HEK293T (cell line): ENCODE results near the gene VPS45.

Source experiments
- ARNT ChIP-seq: fragments of 450-650 bp; IDR thresholded peaks from 2 replicates; pipeline ENCODE4 v1.6.1; 2017; ENCODE audit warnings: mild to moderate bottlenecking
- BHLHE40 ChIP-seq: fragments of 450-650 bp; IDR thresholded peaks from 2 replicates; pipeline ENCODE4 v1.6.1; 2016; ENCODE audit warnings: mild to moderate bottlenecking, moderate library complexity, borderline replicate concordance
- FOXA1 ChIP-seq: fragments of 450-650 bp; IDR thresholded peaks from 2 replicates; pipeline ENCODE4 v1.6.1; 2016; ENCODE audit warnings: mild to moderate bottlenecking
- FOXM1 ChIP-seq: fragments of 450-650 bp; IDR thresholded peaks from 2 replicates; pipeline ENCODE4 v1.6.1; 2017; ENCODE audit warnings: mild to moderate bottlenecking, borderline replicate concordance
- L3MBTL2 ChIP-seq: fragments of 450-650 bp; conservative IDR thresholded peaks from 2 replicates; pipeline ENCODE4 v1.6.1; 2016; ENCODE audit warnings: mild to moderate bottlenecking
- TF ChIP-seq, protein P1 (sequence below): fragments of 450-650 bp; IDR thresholded peaks from 2 replicates; pipeline ENCODE4 v1.6.1; 2016

- TF ChIP-seq FOXM1 (no peak), L3MBTL2 (no peak), BHLHE40 (no peak), FOXA1 (no peak), ARNT (no peak)
- TF ChIP-seq, protein P1, sequence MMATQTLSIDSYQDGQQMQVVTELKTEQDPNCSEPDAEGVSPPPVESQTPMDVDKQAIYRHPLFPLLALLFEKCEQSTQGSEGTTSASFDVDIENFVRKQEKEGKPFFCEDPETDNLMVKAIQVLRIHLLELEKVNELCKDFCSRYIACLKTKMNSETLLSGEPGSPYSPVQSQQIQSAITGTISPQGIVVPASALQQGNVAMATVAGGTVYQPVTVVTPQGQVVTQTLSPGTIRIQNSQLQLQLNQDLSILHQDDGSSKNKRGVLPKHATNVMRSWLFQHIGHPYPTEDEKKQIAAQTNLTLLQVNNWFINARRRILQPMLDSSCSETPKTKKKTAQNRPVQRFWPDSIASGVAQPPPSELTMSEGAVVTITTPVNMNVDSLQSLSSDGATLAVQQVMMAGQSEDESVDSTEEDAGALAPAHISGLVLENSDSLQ = no peak
Observed at GRCh38 chr1:150066328-150066727, 1.2 kb upstream of the VPS45 start.
